HepG2 (cell line): Measurements from ENCODE around the gene GYS1. TPM values are rescaled to one million over a fixed set of nuclear protein-coding genes. Genes with fewer than 3 reads are reported as not detected.

ENCODE experiments used
- CREB3 ChIP-seq: sonication (generic); formaldehyde crosslinking; IDR thresholded peaks from 2 replicates; pipeline ENCODE4 v1.5.0; 2020; ENCODE audit warnings: missing genetic modification reagents
- ELF3 ChIP-seq: IDR thresholded peaks from 2 replicates; pipeline ENCODE4 v1.6.1; 2016; ENCODE audit warnings: missing genetic modification reagents, missing compliant biosample characterization
- ESRRA ChIP-seq: sonication (generic); formaldehyde crosslinking; IDR thresholded peaks from 2 replicates; pipeline ENCODE4 v1.5.1; 2020; ENCODE audit warnings: mild to moderate bottlenecking, low read depth, missing genetic modification reagents
- LBX2 ChIP-seq: sonication (generic); formaldehyde crosslinking; IDR thresholded peaks from 2 replicates; pipeline ENCODE4 v1.5.0; 2020; ENCODE audit warnings: missing genetic modification reagents, mild to moderate bottlenecking, borderline replicate concordance
- SIX1 ChIP-seq: sonication (generic); formaldehyde crosslinking; IDR thresholded peaks from 2 replicates; pipeline ENCODE4 v1.4.0; 2020; ENCODE audit warnings: missing genetic modification reagents, borderline replicate concordance
- SPEN ChIP-seq: sonication (generic); formaldehyde crosslinking; IDR thresholded peaks from 2 replicates; pipeline ENCODE4 v1.5.1; 2020; ENCODE audit warnings: low read depth, mild to moderate bottlenecking, missing genetic modification reagents
- TARDBP ChIP-seq: sonication (generic); formaldehyde crosslinking; IDR thresholded peaks from 2 replicates; pipeline ENCODE4 v1.8.0; 2022; ENCODE audit warnings: mild to moderate bottlenecking, missing genetic modification reagents
- ZBTB21 ChIP-seq: sonication (generic); formaldehyde crosslinking; IDR thresholded peaks from 2 replicates; pipeline ENCODE4 v1.4.0; 2020; ENCODE audit warnings: missing genetic modification reagents
- ZBTB33 ChIP-seq: sonication (generic); formaldehyde crosslinking; IDR thresholded peaks from 2 replicates; pipeline ENCODE4 v1.4.0; 2020; ENCODE audit warnings: missing genetic modification reagents
- ZBTB40 ChIP-seq, 2 experiments: fragments of 450-650 bp in 1 of 2; sonication (generic) in 1 of 2; formaldehyde crosslinking in 1 of 2; IDR thresholded peaks; 2 replicates each; pipeline versions ENCODE4 v1.6.1 to v1.8.0; 2016 to 2022; ENCODE audit warnings: antibody characterized with exemption in 1 of 2, mild to moderate bottlenecking in 1 of 2, missing genetic modification reagents in 1 of 2
- ZBTB7B ChIP-seq: sonication (generic); formaldehyde crosslinking; IDR thresholded peaks from 2 replicates; pipeline ENCODE4 v1.4.0; 2020; ENCODE audit warnings: missing genetic modification reagents
- ZNF354B ChIP-seq: sonication (generic); formaldehyde crosslinking; IDR thresholded peaks from 2 replicates; pipeline ENCODE4 v1.8.0; 2022; ENCODE audit warnings: mild to moderate bottlenecking, missing genetic modification reagents
- ZNF530 ChIP-seq: sonication (generic); formaldehyde crosslinking; IDR thresholded peaks from 2 replicates; pipeline ENCODE4 v1.5.0; 2020; ENCODE audit warnings: low read depth, mild to moderate bottlenecking, missing genetic modification reagents
- ZNF703 ChIP-seq: sonication (generic); formaldehyde crosslinking; IDR thresholded peaks from 2 replicates; pipeline ENCODE4 v1.5.1; 2020; ENCODE audit warnings: missing genetic modification reagents, mild to moderate bottlenecking, moderate library complexity, borderline replicate concordance
- ZNF770 ChIP-seq: sonication (generic); formaldehyde crosslinking; IDR thresholded peaks from 2 replicates; pipeline ENCODE4 v1.5.0; 2020; ENCODE audit warnings: mild to moderate bottlenecking, missing genetic modification reagents
- polyA plus RNA-seq, 8 experiments: library from polyadenylated mRNA; depleted of rRNA in 3 of 8; stranded (reverse) in 7 of 8; unstranded in 1 of 8; fragments of >200 nt; fragmentation: Illumina TruSeq in 4 of 8; extraction: Trizol in 4 of 8; gene quantifications; 2 replicates each; pipeline versions ENCODE4 v1.2.1 to v1.2.3, GENCODE V29; 2011 to 2016; ENCODE audit warnings: low read depth in 4 of 8, missing spikeins in 1 of 8, mixed read lengths in 1 of 8; ENCODE audit not compliant: insufficient read depth in 1 of 8
- total RNA-seq, 5 experiments: library from RNA; depleted of rRNA; stranded (reverse); fragments of >200 nt; fragmentation: Illumina TruSeq; extraction: Trizol; gene quantifications; 2 replicates each; pipeline ENCODE4 v1.2.3, GENCODE V29; 2016; ENCODE audit warnings: low read depth in 1 of 5

The GYS1 gene
- total and polyA plus RNA-seq, 2 of the 13 experiments (the other 11 are each of a cell fraction or from before 2014, with no cell fraction given) = 18.4 to 42.1 TPM

- no peak for TF ChIP-seq CREB3 (CRISPR knock-in tag)
- no peak for TF ChIP-seq ZNF530 (CRISPR knock-in tag)
- peak; percentile 94 for TF ChIP-seq ZBTB33 (CRISPR knock-in tag)
- TF ChIP-seq SIX1 (CRISPR knock-in tag) = no peak
- no peak for TF ChIP-seq ZNF703 (CRISPR knock-in tag)
- no peak for TF ChIP-seq ELF3 (CRISPR knock-in tag)
- TF ChIP-seq ZNF770 (CRISPR knock-in tag) = 0 out of 2 replicates have a peak, but pooled peaks have one; percentile 15
- TF ChIP-seq SPEN (CRISPR knock-in tag) = no peak
- TF ChIP-seq ESRRA = no peak
- TF ChIP-seq TARDBP (CRISPR knock-in tag) = peak; percentile 56; the same call in 1 of the 2 replicates
- no peak for TF ChIP-seq ZBTB7B (CRISPR knock-in tag)
- no peak for TF ChIP-seq ZBTB40 (IDR thresholded peaks at IDR 0.05)
- TF ChIP-seq ZBTB40 (CRISPR knock-in tag; IDR thresholded peaks at IDR 0.05) = no peak
- no peak for TF ChIP-seq ZBTB21 (CRISPR knock-in tag)
- TF ChIP-seq LBX2 = no peak
- TF ChIP-seq ZNF354B = no peak
Measured at GRCh38 chr19:48970923-48971395, 22.1 kb downstream of the GYS1 start (continued).
